Fibroblast of lung (primary cell): ENCODE data around the gene PRKCH.

Source experiments
- EZH2 ChIP-seq: IDR thresholded peaks from 2 replicates; pipeline ENCODE4 v1.5.1; 2012; ENCODE audit warnings: low read length, control low read depth, mild to moderate bottlenecking; ENCODE audit errors: missing control alignments
- TF ChIP-seq, protein P1 (sequence below), 2 donors: IDR thresholded peaks in 1 of 2; conservative IDR thresholded peaks in 1 of 2; 1 replicate in 1 of 2; 2 replicates in 1 of 2; pipeline ENCODE4 v1.5.1; 2011 to 2012; ENCODE audit warnings: low read length in 2 of 2, control low read depth in 1 of 2, inconsistent platforms in 1 of 2, low read depth in 1 of 2, mild to moderate bottlenecking in 1 of 2

DNA sequence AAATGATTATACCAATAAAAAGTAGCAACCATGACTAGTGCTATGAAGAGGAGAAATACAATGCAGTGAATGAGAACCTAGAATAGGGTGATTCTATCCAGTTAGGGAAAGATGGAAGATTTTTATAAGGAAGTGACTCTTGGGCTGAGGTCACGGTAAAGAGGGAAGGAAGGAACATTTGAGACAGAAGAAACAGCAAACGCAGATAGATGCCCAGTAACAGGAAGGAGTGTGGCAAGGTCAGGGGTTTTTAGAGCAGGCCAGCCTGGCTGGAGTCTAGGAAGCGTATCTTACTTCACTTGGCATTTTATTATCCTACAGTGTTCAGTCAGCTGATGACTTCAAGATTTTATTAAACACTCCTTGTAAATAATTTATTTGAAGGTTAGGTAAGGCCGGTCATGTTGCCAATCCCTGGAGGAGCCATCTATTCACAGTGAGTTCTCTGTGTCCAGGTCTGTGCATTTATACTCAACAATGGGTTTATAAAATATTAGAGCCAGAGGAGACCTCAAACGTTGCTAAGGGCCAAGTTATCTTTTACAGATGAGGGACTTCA lies 170.6 kb downstream of the PRKCH start:
- TF ChIP-seq EZH2: no peak
- TF ChIP-seq, protein P1, sequence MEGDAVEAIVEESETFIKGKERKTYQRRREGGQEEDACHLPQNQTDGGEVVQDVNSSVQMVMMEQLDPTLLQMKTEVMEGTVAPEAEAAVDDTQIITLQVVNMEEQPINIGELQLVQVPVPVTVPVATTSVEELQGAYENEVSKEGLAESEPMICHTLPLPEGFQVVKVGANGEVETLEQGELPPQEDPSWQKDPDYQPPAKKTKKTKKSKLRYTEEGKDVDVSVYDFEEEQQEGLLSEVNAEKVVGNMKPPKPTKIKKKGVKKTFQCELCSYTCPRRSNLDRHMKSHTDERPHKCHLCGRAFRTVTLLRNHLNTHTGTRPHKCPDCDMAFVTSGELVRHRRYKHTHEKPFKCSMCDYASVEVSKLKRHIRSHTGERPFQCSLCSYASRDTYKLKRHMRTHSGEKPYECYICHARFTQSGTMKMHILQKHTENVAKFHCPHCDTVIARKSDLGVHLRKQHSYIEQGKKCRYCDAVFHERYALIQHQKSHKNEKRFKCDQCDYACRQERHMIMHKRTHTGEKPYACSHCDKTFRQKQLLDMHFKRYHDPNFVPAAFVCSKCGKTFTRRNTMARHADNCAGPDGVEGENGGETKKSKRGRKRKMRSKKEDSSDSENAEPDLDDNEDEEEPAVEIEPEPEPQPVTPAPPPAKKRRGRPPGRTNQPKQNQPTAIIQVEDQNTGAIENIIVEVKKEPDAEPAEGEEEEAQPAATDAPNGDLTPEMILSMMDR (conservative IDR thresholded peaks at IDR 0.05 in 1 of 2, IDR thresholded peaks at IDR 0.05 in 1 of 2; ENCODE audit: low read depth in 1 of 2, low read length in 2 of 2): no peak
